Upper lobe of left lung (tissue), 6 donors: ENCODE data around the gene C12orf57. TPM values are rescaled to one million over a fixed set of nuclear protein-coding genes. Genes with fewer than 3 reads are reported as not detected.

Experiments
- ATAC-seq, 2 donors: fragments of 200-7000 bp; cut with Tn5 transposase; one replicate each; pipeline ENCODE4 v1.9.1; 2022; ENCODE audit warnings: mild to moderate bottlenecking in 2 of 2, moderate library complexity in 2 of 2; ENCODE audit not compliant: low FRiP score in 2 of 2
- DNase-seq, 2 donors: peaks; one replicate each; pipeline ENCODE4 v3.0.0-alpha.2; 2019 to 2020
- H3K27ac ChIP-seq, 4 donors: fragments of 200-600 bp; sonication (generic); one replicate each; pipeline ENCODE4 v1.5.1; 2016 to 2019
- H3K27me3 ChIP-seq, 4 donors: fragments of 200-600 bp; sonication (generic); one replicate each; pipeline ENCODE4 v1.5.1; 2017 to 2019
- H3K36me3 ChIP-seq, 4 donors: fragments of 200-600 bp; sonication (generic); one replicate each; pipeline ENCODE4 v1.5.1; 2016 to 2019
- H3K4me1 ChIP-seq, 4 donors: fragments of 200-600 bp; sonication (generic); one replicate each; pipeline ENCODE4 v1.5.1; 2018 to 2019
- H3K4me3 ChIP-seq, 4 donors: fragments of 200-600 bp; sonication (generic); one replicate each; pipeline ENCODE4 v1.5.1; 2017 to 2019; ENCODE audit warnings: mild to moderate bottlenecking in 2 of 4, moderate library complexity in 1 of 4
- H3K9me3 ChIP-seq, 4 donors: fragments of 200-600 bp; sonication (generic); one replicate each; pipeline ENCODE4 v1.5.1; 2018 to 2019
- EP300 ChIP-seq, 4 donors: sonication (generic); formaldehyde crosslinking; IDR thresholded peaks; one replicate each; pipeline ENCODE4 v1.5.1; 2017; ENCODE audit warnings: antibody characterized with exemption in 4 of 4, control low read depth in 2 of 4
- POLR2A ChIP-seq, 4 donors: fragments of 450-650 bp; IDR thresholded peaks; one replicate each; pipeline ENCODE4 v1.5.1; 2016 to 2017; ENCODE audit warnings: antibody characterized with exemption in 4 of 4, mild to moderate bottlenecking in 2 of 4
- POLR2AphosphoS5 ChIP-seq, 2 donors: sonication (generic); formaldehyde crosslinking; IDR thresholded peaks; one replicate each; pipeline ENCODE4 v1.5.1; 2017; ENCODE audit warnings: antibody characterized with exemption in 2 of 2
- WGBS, 2 donors: methylation state at CpG; one replicate each; pipeline ENCODE4 v1.1.5; 2017 to 2018; 5-methylcytosine and 5-hydroxymethylcytosine counted together
- total RNA-seq, 6 donors: library from RNA; depleted of rRNA in 4 of 6; stranded (reverse); fragments of >200 nt in 4 of 6; gene quantifications; one replicate each; pipeline versions ENCODE4 v1.1.0 to v1.2.1, GENCODE V29; 2016 to 2021
- TF ChIP-seq, protein P1 (sequence below), 6 experiments: fragments of 450-650 bp in 4 of 6; fragments of 200-600 bp in 2 of 6; sonication (generic) in 2 of 6; IDR thresholded peaks; one replicate each; pipeline ENCODE4 v1.5.1; 2016 to 2019; ENCODE audit warnings: antibody characterized with exemption in 6 of 6
- donor health status: DM: no; HTN: no; CAD: no; lungs with moderate emphysema.
- donor health status: DM: no; HTN: yes; CAD: no; lungs with severe emphysema.

C12orf57 gene
- total RNA-seq, 6 donors from 2014 or later, result 83.8 to 291 (median 179) TPM

DNA sequence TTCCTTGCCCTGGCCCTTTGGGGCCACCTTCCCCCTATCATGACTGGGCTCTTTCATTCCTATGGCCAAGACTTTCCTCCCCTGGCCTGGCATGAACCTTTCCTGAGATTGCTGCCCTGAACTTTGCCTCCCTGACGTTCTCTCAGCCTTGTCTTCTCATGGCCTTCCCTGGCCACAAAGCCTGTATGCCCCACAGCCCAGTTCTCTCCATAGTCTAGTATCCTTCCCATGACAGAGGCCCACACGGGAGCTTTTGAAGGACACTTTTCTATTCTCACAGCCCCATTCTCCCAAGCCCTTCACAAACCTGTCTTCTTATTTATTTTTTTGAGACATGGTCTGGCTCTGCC, 4.7 kb upstream of the C12orf57 start:
- Histone ChIP-seq H3K27me3 (no peaks in the 10 kb centered on the region), H3K27ac (peak overlapping the region in 2 of 4 donors; percentile 94 to 96), H3K4me3 (no peak overlapping the region), H3K9me3 (no peaks in the 10 kb centered on the region), H3K4me1 (peaks cover 40 to 57% (median 47%) of the 10 kb centered on the region in 4 donors), H3K36me3 (peaks cover 4 to 61% (median 34%) of the 10 kb centered on the region in 4 donors)
- DNase-seq (no peak), ATAC-seq (no peak)
- TF ChIP-seq POLR2AphosphoS5 (IDR thresholded peaks at IDR 0.05), result no peak
- TF ChIP-seq, protein P1, sequence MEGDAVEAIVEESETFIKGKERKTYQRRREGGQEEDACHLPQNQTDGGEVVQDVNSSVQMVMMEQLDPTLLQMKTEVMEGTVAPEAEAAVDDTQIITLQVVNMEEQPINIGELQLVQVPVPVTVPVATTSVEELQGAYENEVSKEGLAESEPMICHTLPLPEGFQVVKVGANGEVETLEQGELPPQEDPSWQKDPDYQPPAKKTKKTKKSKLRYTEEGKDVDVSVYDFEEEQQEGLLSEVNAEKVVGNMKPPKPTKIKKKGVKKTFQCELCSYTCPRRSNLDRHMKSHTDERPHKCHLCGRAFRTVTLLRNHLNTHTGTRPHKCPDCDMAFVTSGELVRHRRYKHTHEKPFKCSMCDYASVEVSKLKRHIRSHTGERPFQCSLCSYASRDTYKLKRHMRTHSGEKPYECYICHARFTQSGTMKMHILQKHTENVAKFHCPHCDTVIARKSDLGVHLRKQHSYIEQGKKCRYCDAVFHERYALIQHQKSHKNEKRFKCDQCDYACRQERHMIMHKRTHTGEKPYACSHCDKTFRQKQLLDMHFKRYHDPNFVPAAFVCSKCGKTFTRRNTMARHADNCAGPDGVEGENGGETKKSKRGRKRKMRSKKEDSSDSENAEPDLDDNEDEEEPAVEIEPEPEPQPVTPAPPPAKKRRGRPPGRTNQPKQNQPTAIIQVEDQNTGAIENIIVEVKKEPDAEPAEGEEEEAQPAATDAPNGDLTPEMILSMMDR (IDR thresholded peaks at IDR 0.05), result no peak
- TF ChIP-seq EP300 (IDR thresholded peaks at IDR 0.05), result no peak
- no peak for TF ChIP-seq POLR2A (IDR thresholded peaks at IDR 0.05)
- WGBS, 2 donors, result 65 to 69% methylated on average over 2 of the region's 2 CpGs

- ATAC-seq (no peak), DNase-seq (peak in 1 of 2 donors; percentile 81)
- TF ChIP-seq POLR2AphosphoS5 (IDR thresholded peaks at IDR 0.05) (no peak), EP300 (IDR thresholded peaks at IDR 0.05) (no peak), POLR2A (IDR thresholded peaks at IDR 0.05) (no peak)
- TF ChIP-seq, protein P1 (IDR thresholded peaks at IDR 0.05), result no peak
- no peaks in the 10 kb centered on the region for H3K27me3 ChIP-seq
- H3K4me1 ChIP-seq, result peaks cover 40 to 60% (median 49%) of the 10 kb centered on the region in 4 donors
- 93 to 99% methylated on average over 7 to 12 of the region's 12 CpGs for WGBS, 2 donors
- H3K4me3 ChIP-seq, result no peak overlapping the region
- H3K27ac ChIP-seq, result peak overlapping the region in 2 of 4 donors; percentile 32 to 40
- no peaks in the 10 kb centered on the region for H3K9me3 ChIP-seq
- H3K36me3 ChIP-seq, result peaks cover 0 to 51% (median 15%) of the 10 kb centered on the region in 4 donors
Observed at GRCh38 chr12:6941267-6941666, 2.6 kb upstream of the C12orf57 start.

DNA sequence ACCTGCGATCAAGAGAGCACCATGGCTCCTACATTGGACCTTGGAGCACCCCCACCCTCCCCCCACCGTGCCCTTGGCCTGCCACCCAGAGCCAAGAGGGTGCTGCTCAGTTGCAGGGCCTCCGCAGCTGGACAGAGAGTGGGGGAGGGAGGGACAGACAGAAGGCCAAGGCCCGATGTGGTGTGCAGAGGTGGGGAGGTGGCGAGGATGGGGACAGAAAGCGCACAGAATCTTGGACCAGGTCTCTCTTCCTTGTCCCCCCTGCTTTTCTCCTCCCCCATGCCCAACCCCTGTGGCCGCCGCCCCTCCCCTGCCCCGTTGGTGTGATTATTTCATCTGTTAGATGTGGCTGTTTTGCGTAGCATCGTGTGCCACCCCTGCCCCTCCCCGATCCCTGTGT, 2.0 kb upstream of the C12orf57 start:
- no peaks in the 10 kb centered on the region for H3K9me3 ChIP-seq
- peak overlapping the region in 2 of 4 donors; percentile 15 to 93 for H3K27ac ChIP-seq
- ATAC-seq (no peak), DNase-seq (no peak)
- no peak overlapping the region for H3K4me3 ChIP-seq
- H3K36me3 ChIP-seq, result peaks cover 0 to 48% (median 15%) of the 10 kb centered on the region in 4 donors
- WGBS, 2 donors, result 82 to 84% methylated on average over 9 to 12 of the region's 12 CpGs
- H3K27me3 ChIP-seq, result no peaks in the 10 kb centered on the region
- TF ChIP-seq, protein P1 (IDR thresholded peaks at IDR 0.05), result no peak
- TF ChIP-seq POLR2A (IDR thresholded peaks at IDR 0.05) (no peak), POLR2AphosphoS5 (IDR thresholded peaks at IDR 0.05) (no peak), EP300 (IDR thresholded peaks at IDR 0.05) (no peak)
- H3K4me1 ChIP-seq, result peaks cover 38 to 60% (median 49%) of the 10 kb centered on the region in 4 donors

DNA sequence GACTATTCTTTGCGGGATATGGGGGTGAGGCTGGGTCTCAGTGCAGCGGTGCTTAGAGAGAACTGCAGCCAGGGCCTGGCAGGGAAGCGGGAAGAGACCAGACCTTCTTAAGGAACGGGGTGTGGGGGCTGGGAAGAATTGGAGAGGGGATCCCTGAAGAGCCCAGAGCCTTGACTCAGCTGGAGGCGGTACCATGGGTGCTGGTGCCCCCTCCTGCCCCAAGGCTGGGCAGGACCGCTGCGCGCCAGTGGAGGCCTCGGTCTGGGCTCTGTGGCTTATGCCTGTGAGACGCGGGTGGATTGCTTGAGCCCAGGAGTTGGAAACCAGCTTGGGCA, 1.5 kb upstream of the C12orf57 start:
- Histone ChIP-seq H3K27ac (peak overlapping the region; percentile 15 to 98 (median 93)), H3K4me3 (no peak overlapping the region), H3K9me3 (no peaks in the 10 kb centered on the region), H3K27me3 (no peaks in the 10 kb centered on the region), H3K4me1 (peaks cover 33 to 57% (median 45%) of the 10 kb centered on the region in 4 donors), H3K36me3 (peaks cover 0 to 47% (median 16%) of the 10 kb centered on the region in 4 donors)
- ATAC-seq (no peak), DNase-seq (no peak)
- 88 to 96% methylated on average over 5 to 11 of the region's 11 CpGs for WGBS, 2 donors
- no peak for TF ChIP-seq POLR2A (IDR thresholded peaks at IDR 0.05)
- TF ChIP-seq POLR2AphosphoS5 (IDR thresholded peaks at IDR 0.05), result no peak
- TF ChIP-seq, protein P1 (IDR thresholded peaks at IDR 0.05), result no peak
- TF ChIP-seq EP300 (IDR thresholded peaks at IDR 0.05), result no peak

- TF ChIP-seq, protein P1 (IDR thresholded peaks at IDR 0.05), result no peak
- TF ChIP-seq POLR2A (IDR thresholded peaks at IDR 0.05), result peak in 1 of 4 donors; percentile 21
- TF ChIP-seq EP300 (IDR thresholded peaks at IDR 0.05), result no peak
- TF ChIP-seq POLR2AphosphoS5 (IDR thresholded peaks at IDR 0.05), result peak in 1 of 2 donors; percentile 19
- DNase-seq, result peak in 1 of 2 donors; percentile 90
- H3K4me1 ChIP-seq, result peaks cover 27 to 51% (median 39%) of the 10 kb centered on the region in 4 donors
- H3K36me3 ChIP-seq, result peaks cover 0 to 47% (median 16%) of the 10 kb centered on the region in 4 donors
- no peaks in the 10 kb centered on the region for H3K27me3 ChIP-seq
- no peaks in the 10 kb centered on the region for H3K9me3 ChIP-seq
- peak; percentile 71 to 78 for ATAC-seq
- peak overlapping the region; percentile 93 to 98 (median 93) for H3K27ac ChIP-seq
- WGBS, 2 donors, result 0 to 1% methylated on average over 13 of the region's 13 CpGs
- peak overlapping the region in 3 of 4 donors; percentile 66 to 75 (median 72) for H3K4me3 ChIP-seq
Observed at GRCh38 chr12:6943389-6943721, 467 bp upstream of the C12orf57 start.
